ENCODE data around the gene CLEC16A. TPM values are rescaled to one million over a fixed set of nuclear protein-coding genes. Genes with fewer than 3 reads are reported as not detected.
A peak's percentile ranks its signal among the peaks of the same experiment; 100 is the strongest.

Gene CLEC16A
- total RNA-seq, 4 donors from 2014 or later, result 19.9 to 38.3 (median 35.0) TPM

GRCh38 chr16:11144122-11144521 is 199.8 kb downstream of the CLEC16A start:
- Histone ChIP-seq H3K4me1 (peaks cover 0 to 50% (median 0%) of the 10 kb centered on the region in 3 donors), H3K9me3 (no peaks in the 10 kb centered on the region), H3K4me3 (no peak overlapping the region), H3K27me3 (no peaks in the 10 kb centered on the region), H3K27ac (peak overlapping the region in 1 of 4 donors; percentile 25), H3K36me3 (no peaks in the 10 kb centered on the region)
- WGBS, 2 donors (ENCODE audit: low coverage in 1 of 2), result no CpG with 5 or more reads among the region's 4 CpGs
- ATAC-seq, result no peak
- no peak for TF ChIP-seq POLR2A (IDR thresholded peaks at IDR 0.05)
- no peak for TF ChIP-seq CTCF (IDR thresholded peaks at IDR 0.05)
- TF ChIP-seq EP300 (IDR thresholded peaks at IDR 0.05), result no peak
- no peak for TF ChIP-seq POLR2AphosphoS5 (IDR thresholded peaks at IDR 0.05)

DNA sequence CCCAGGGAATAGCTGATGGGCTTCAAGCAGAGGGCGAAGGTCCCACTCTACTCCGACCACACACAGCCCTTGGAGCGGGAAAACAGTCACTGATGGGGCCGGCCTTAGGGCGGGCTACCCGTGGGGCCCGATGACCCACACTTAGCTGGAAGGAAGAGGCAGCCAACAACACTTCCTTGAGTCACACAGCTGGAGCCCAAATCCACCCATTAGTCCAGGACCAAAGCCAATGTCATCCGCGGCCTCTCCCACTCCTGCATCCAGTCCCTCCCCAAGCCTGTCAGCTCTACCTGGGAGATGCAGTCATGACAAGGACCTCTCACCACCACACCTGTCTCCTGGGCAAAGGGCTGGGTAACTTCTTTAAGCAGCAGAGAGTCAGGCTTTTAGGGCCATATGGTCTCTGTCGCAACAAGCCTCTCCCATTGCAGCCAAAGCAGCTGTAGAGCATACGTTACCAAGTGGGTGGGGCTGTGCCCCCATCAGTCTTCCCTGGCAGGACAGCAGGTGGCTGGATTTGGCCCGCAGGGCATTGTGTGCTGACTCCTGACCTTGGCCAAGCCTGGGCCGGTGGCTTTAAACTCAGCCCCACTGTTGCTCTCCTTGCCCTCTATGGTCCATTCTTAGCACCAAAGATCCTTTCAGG is 200.9 kb downstream of the CLEC16A start:
- 43 to 60% methylated on average over 3 to 6 of the region's 13 CpGs for WGBS, 2 donors (ENCODE audit: low coverage in 1 of 2)
- H3K4me1 ChIP-seq, result peaks cover 0 to 50% (median 0%) of the 10 kb centered on the region in 3 donors
- TF ChIP-seq EP300 (IDR thresholded peaks at IDR 0.05) (no peak), CTCF (IDR thresholded peaks at IDR 0.05) (no peak), POLR2AphosphoS5 (IDR thresholded peaks at IDR 0.05) (no peak), POLR2A (IDR thresholded peaks at IDR 0.05) (no peak)
- peak overlapping the region in 1 of 4 donors; percentile 25 for H3K27ac ChIP-seq
- ATAC-seq, result peak; percentile 78
- H3K9me3 ChIP-seq, result no peaks in the 10 kb centered on the region
- no peaks in the 10 kb centered on the region for H3K36me3 ChIP-seq
- no peaks in the 10 kb centered on the region for H3K27me3 ChIP-seq
- H3K4me3 ChIP-seq, result no peak overlapping the region

- Histone ChIP-seq H3K36me3 (no peaks in the 10 kb centered on the region), H3K4me1 (peaks cover 0 to 50% (median 0%) of the 10 kb centered on the region in 3 donors), H3K27ac (no peak overlapping the region), H3K4me3 (no peak overlapping the region), H3K27me3 (no peaks in the 10 kb centered on the region), H3K9me3 (no peaks in the 10 kb centered on the region)
- ATAC-seq, result no peak
- WGBS, 2 donors (ENCODE audit: low coverage in 1 of 2), result 91 to 100% methylated on average over 3 to 7 of the region's 7 CpGs
- TF ChIP-seq POLR2A (IDR thresholded peaks at IDR 0.05) (no peak), CTCF (IDR thresholded peaks at IDR 0.05) (no peak), EP300 (IDR thresholded peaks at IDR 0.05) (no peak), POLR2AphosphoS5 (IDR thresholded peaks at IDR 0.05) (no peak)
Measured at GRCh38 chr16:11145819-11146211, 201.5 kb downstream of the CLEC16A start.

- H3K27ac ChIP-seq, result no peak overlapping the region
- 38 to 64% methylated on average over 4 to 6 of the region's 9 CpGs for WGBS, 2 donors (ENCODE audit: low coverage in 1 of 2)
- no peaks in the 10 kb centered on the region for H3K36me3 ChIP-seq
- no peak overlapping the region for H3K4me3 ChIP-seq
- no peak for ATAC-seq
- peaks cover 0 to 48% (median 0%) of the 10 kb centered on the region in 3 donors for H3K4me1 ChIP-seq
- no peaks in the 10 kb centered on the region for H3K9me3 ChIP-seq
- H3K27me3 ChIP-seq, result no peaks in the 10 kb centered on the region
- TF ChIP-seq EP300 (IDR thresholded peaks at IDR 0.05) (no peak), CTCF (IDR thresholded peaks at IDR 0.05) (no peak), POLR2AphosphoS5 (IDR thresholded peaks at IDR 0.05) (no peak), POLR2A (IDR thresholded peaks at IDR 0.05) (no peak)
Measured at GRCh38 chr16:11147033-11147753, 202.8 kb downstream of the CLEC16A start.

Measured in gastroesophageal sphincter (tissue), 4 donors.